SU-DHL-6 (cell line): ENCODE results near the gene CDH13.

Experiments used
- H2AFZ ChIP-seq: fragments of 200-600 bp; sonication (generic); 2 replicates; pipeline ENCODE4 v1.6.1; 2014; ENCODE audit warnings: low read depth, mild to moderate bottlenecking, moderate library complexity, mixed read lengths, antibody characterized with exemption, low read length; ENCODE audit not compliant: severe bottlenecking
- H3F3A ChIP-seq: fragments of 200-600 bp; shearing (Covaris generic); 2 replicates; pipeline ENCODE4 v1.6.0; 2016; ENCODE audit warnings: antibody characterized with exemption, mild to moderate bottlenecking; ENCODE audit not compliant: insufficient read depth
- H3K27ac ChIP-seq: fragments of 200-600 bp; sonication (generic); 2 replicates; pipeline ENCODE4 v1.5.1; 2016; ENCODE audit warnings: low read depth, mild to moderate bottlenecking, low read length, moderate library complexity, mixed read lengths
- H3K27me3 ChIP-seq: fragments of 200-600 bp; sonication (generic), shearing (Covaris generic); 2 replicates; pipeline ENCODE4 v1.6.0; 2014; ENCODE audit warnings: mild to moderate bottlenecking, low read length
- H3K36me3 ChIP-seq: fragments of 200-600 bp; sonication (generic); 2 replicates; pipeline ENCODE4 v1.6.1; 2014; ENCODE audit warnings: mild to moderate bottlenecking, low read length, mixed read lengths
- H3K4me2 ChIP-seq: fragments of 300-600, 200-600 bp; shearing (Covaris generic), sonication (generic); 2 replicates; pipeline ENCODE4 v1.6.0; 2014; ENCODE audit warnings: low read length, low read depth, mild to moderate bottlenecking; ENCODE audit not compliant: poor library complexity, severe bottlenecking
- H3K4me3 ChIP-seq: fragments of 200-600 bp; sonication (generic); 2 replicates; pipeline ENCODE4 v1.5.1; 2014; ENCODE audit warnings: antibody characterized with exemption, low read length, mild to moderate bottlenecking, mixed read lengths; ENCODE audit not compliant: insufficient read depth, poor library complexity, severe bottlenecking
- H3K79me2 ChIP-seq: fragments of 200-600 bp; sonication (generic); 2 replicates; pipeline ENCODE4 v1.6.1; 2014; ENCODE audit warnings: mild to moderate bottlenecking, low read length, moderate library complexity; ENCODE audit not compliant: insufficient read depth
- H3K9ac ChIP-seq: fragments of 200-600 bp; sonication (generic); 2 replicates; pipeline ENCODE4 v1.7.0; 2014; ENCODE audit warnings: mild to moderate bottlenecking, low read length
- H3K9me2 ChIP-seq: fragments of 200-600 bp; sonication (generic); replicated peaks from 2 replicates; pipeline ENCODE4 v1.6.1; 2014; ENCODE audit warnings: low read length; ENCODE audit not compliant: insufficient read depth
- H3K9me3 ChIP-seq: fragments of 200-600 bp; sonication (generic); 2 replicates; pipeline ENCODE4 v1.6.1; 2014; ENCODE audit warnings: low read length, mixed read lengths; ENCODE audit not compliant: insufficient read depth
- H4K20me1 ChIP-seq: fragments of 200-600 bp; sonication (generic); 2 replicates; pipeline ENCODE4 v1.6.1; 2014; ENCODE audit warnings: low read depth, mild to moderate bottlenecking, antibody characterized with exemption, low read length, moderate library complexity, mixed read lengths
- CTCF ChIP-seq: fragments of 200-600 bp; sonication (generic); IDR thresholded peaks from one replicate; pipeline ENCODE4 v1.5.1; 2017; ENCODE audit warnings: antibody characterized with exemption, mild to moderate bottlenecking, low read length, moderate library complexity; ENCODE audit not compliant: insufficient read depth, poor library complexity, severe bottlenecking
- EZH2phosphoT487 ChIP-seq: fragments of 200-600 bp; sonication (generic), shearing (Covaris generic); conservative IDR thresholded peaks from 2 replicates; pipeline ENCODE4 v1.6.1; 2018; ENCODE audit warnings: mild to moderate bottlenecking, antibody characterized with exemption, low read length, moderate library complexity, mixed read lengths

The CDH13 gene

DNA sequence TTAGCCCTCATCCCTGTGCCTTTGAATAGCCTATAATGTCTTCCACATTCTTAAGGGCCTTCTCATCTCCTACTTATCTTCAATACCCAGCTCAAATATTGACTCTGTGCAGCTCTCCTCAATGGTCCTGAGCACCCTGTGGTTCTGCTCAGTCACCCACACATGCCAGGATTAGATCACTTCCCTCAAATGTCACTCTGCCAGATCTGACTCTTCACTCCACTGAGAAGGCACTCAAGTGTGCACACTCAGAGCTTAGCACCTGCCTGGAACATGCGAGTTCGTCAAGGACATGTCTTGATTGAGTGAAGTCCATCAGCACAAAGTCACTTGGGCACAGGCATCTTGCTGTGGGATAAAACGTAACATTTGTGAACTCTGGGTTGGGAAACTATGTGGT, 404.8 kb downstream of the CDH13 start:
- H3K79me2 ChIP-seq: no peaks in the 10 kb centered on the region
- no peak overlapping the region for H3K9ac ChIP-seq
- no peak overlapping the region for H3K4me3 ChIP-seq
- no peaks in the 10 kb centered on the region for H3K9me2 ChIP-seq
- no peaks in the 10 kb centered on the region for H3F3A ChIP-seq
- no peaks in the 10 kb centered on the region for H3K9me3 ChIP-seq
- no peak overlapping the region for H3K27ac ChIP-seq
- H4K20me1 ChIP-seq: no peaks in the 10 kb centered on the region
- TF ChIP-seq EZH2phosphoT487 (no peak), CTCF (no peak)
- no peaks in the 10 kb centered on the region for H3K27me3 ChIP-seq
- H2AFZ ChIP-seq: no peak overlapping the region
- no peak overlapping the region for H3K4me2 ChIP-seq
- no peaks in the 10 kb centered on the region for H3K36me3 ChIP-seq

GRCh38 chr16:83037102-83037501, 410.3 kb downstream of the CDH13 start:
- Histone ChIP-seq H3K9me2 (no peaks in the 10 kb centered on the region), H3F3A (no peaks in the 10 kb centered on the region), H3K27ac (no peak overlapping the region), H3K4me2 (no peak overlapping the region), H3K36me3 (no peaks in the 10 kb centered on the region), H3K9ac (no peak overlapping the region), H3K4me3 (no peak overlapping the region), H4K20me1 (no peaks in the 10 kb centered on the region), H3K9me3 (no peaks in the 10 kb centered on the region), H3K79me2 (no peaks in the 10 kb centered on the region), H3K27me3 (no peaks in the 10 kb centered on the region), H2AFZ (no peak overlapping the region)
- TF ChIP-seq CTCF (no peak), EZH2phosphoT487 (no peak)

DNA sequence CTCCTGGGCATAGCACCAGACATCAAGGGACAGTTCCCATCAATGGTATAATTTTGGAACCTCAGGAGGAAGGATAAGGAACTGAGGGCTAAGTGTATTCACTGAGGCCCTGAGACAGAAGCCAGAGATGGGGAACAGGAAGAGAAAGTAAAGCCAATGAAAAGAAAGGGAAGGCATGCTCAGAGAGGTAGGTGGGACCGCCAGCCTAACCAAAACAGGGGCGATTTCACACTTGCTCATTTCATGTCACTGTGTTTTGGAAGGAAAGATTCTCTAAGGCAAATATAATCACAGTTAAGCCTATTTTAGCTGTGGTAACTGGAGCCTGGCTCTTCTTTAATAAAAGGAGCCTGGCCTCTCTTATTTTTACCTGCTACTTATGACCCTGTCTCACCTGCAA, 411.1 kb downstream of the CDH13 start:
- TF ChIP-seq CTCF (no peak), EZH2phosphoT487 (no peak)
- Histone ChIP-seq H3F3A (no peaks in the 10 kb centered on the region), H3K4me2 (no peak overlapping the region), H4K20me1 (no peaks in the 10 kb centered on the region), H2AFZ (no peak overlapping the region), H3K36me3 (no peaks in the 10 kb centered on the region), H3K4me3 (no peak overlapping the region), H3K9me3 (no peaks in the 10 kb centered on the region), H3K27ac (no peak overlapping the region), H3K27me3 (no peaks in the 10 kb centered on the region), H3K9me2 (no peaks in the 10 kb centered on the region), H3K79me2 (no peaks in the 10 kb centered on the region), H3K9ac (no peak overlapping the region)

DNA sequence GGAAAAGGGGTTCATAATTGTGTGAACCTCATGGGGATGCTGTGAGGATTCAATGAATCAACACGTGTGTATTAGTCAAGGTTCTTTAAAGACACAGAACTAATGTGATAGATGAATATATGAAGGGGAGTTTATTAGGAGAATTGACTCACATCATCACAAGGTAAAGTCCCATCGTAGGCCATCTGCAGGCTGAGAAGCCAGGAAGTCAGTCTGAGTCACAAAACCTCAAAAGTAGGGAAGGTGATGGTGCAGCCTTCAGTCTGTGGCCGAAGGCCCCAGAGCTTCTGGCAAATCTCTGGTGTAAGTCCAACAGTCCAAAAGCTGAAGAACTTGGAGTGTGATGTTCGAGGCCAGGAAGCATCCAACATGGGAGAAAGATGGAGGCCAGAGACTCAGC, 413.4 kb downstream of the CDH13 start:
- Histone ChIP-seq H3K27ac (no peak overlapping the region), H4K20me1 (no peaks in the 10 kb centered on the region), H3K27me3 (no peaks in the 10 kb centered on the region), H3F3A (no peaks in the 10 kb centered on the region), H3K9me3 (no peaks in the 10 kb centered on the region; the same call in 1 of the 2 replicates), H3K4me3 (no peak overlapping the region), H3K9ac (no peak overlapping the region), H3K36me3 (no peaks in the 10 kb centered on the region), H2AFZ (no peak overlapping the region), H3K9me2 (no peaks in the 10 kb centered on the region), H3K79me2 (no peaks in the 10 kb centered on the region), H3K4me2 (no peak overlapping the region)
- TF ChIP-seq EZH2phosphoT487 (no peak), CTCF (no peak)
